ENCODE measurements around the gene TRAF4. TPM values are rescaled to one million over a fixed set of nuclear protein-coding genes. Genes with fewer than 3 reads are reported as not detected.

The TRAF4 gene
- total RNA-seq, 1 experiment from 2014 or later, result 268 TPM

GRCh38 chr17:28710861-28711722 is 32.7 kb upstream of the TRAF4 start (continued):
- no peak for TF ChIP-seq USF2 (CRISPR knock-in tag; IDR thresholded peaks at IDR 0.05)
- TF ChIP-seq JUN (CRISPR knock-in tag; IDR thresholded peaks at IDR 0.05), result no peak; the same call in 1 of the 2 replicates
- TF ChIP-seq ZNF396 (CRISPR knock-in tag; IDR thresholded peaks at IDR 0.05; ENCODE audit: borderline replicate concordance), result no peak
- TF ChIP-seq MLX (CRISPR knock-in tag; IDR thresholded peaks at IDR 0.05), result no peak
- TF ChIP-seq SP1 (CRISPR knock-in tag; conservative IDR thresholded peaks at IDR 0.05), result peak; percentile 80
- TF ChIP-seq ZNF232 (CRISPR knock-in tag; IDR thresholded peaks at IDR 0.05), result 0 out of 2 replicates have a peak, but pooled peaks have one; percentile 66
- no peak for TF ChIP-seq ZBTB43 (CRISPR knock-in tag; IDR thresholded peaks at IDR 0.05)
- TF ChIP-seq CBFB (CRISPR knock-in tag; IDR thresholded peaks at IDR 0.05; ENCODE audit: low read depth), result no peak
- TF ChIP-seq FOXP1 (CRISPR knock-in tag; IDR thresholded peaks at IDR 0.05; ENCODE audit: borderline replicate concordance), result 0 out of 2 replicates have a peak, but pooled peaks have one; percentile 48
- no peak for TF ChIP-seq NFATC4 (CRISPR knock-in tag; IDR thresholded peaks at IDR 0.05)
- TF ChIP-seq AFF4 (CRISPR knock-in tag; IDR thresholded peaks at IDR 0.05; ENCODE audit: borderline replicate concordance), result no peak
- TF ChIP-seq ZBTB21 (CRISPR knock-in tag; IDR thresholded peaks at IDR 0.05; ENCODE audit: borderline replicate concordance), result 0 out of 2 replicates have a peak, but pooled peaks have one; percentile 48
- no peak for TF ChIP-seq ZNF121 (CRISPR knock-in tag; IDR thresholded peaks at IDR 0.05)
- TF ChIP-seq ELF4 (CRISPR knock-in tag; IDR thresholded peaks at IDR 0.05; ENCODE audit: low read depth), result no peak
- TF ChIP-seq PREB (CRISPR knock-in tag; IDR thresholded peaks at IDR 0.05; ENCODE audit: borderline replicate concordance), result no peak
- TF ChIP-seq NFE2L1 (CRISPR knock-in tag; IDR thresholded peaks at IDR 0.05), result no peak
- no peak for TF ChIP-seq ZNF317 (CRISPR knock-in tag; IDR thresholded peaks at IDR 0.05; ENCODE audit: borderline replicate concordance, low read depth)
- TF ChIP-seq ZNF416 (CRISPR knock-in tag; IDR thresholded peaks at IDR 0.05), result no peak
- no peak for TF ChIP-seq ZNF281 (CRISPR knock-in tag; IDR thresholded peaks at IDR 0.05)
- TF ChIP-seq ATF2 (CRISPR knock-in tag; IDR thresholded peaks at IDR 0.05; ENCODE audit: borderline replicate concordance, low read depth), result no peak
- TF ChIP-seq TCF7 (CRISPR knock-in tag; IDR thresholded peaks at IDR 0.05; ENCODE audit: low read depth), result no peak
- peak; percentile 54; the same call in 1 of the 2 replicates for TF ChIP-seq SMAD3 (CRISPR knock-in tag; IDR thresholded peaks at IDR 0.05; ENCODE audit: borderline replicate concordance)

Measured in WTC11 (cell line).